Muscle of back (tissue), 11 donors: ENCODE measurements around the gene SLAMF1. TPM values are rescaled to one million over a fixed set of nuclear protein-coding genes. Genes with fewer than 3 reads are reported as not detected.

Experiments
- DNase-seq, 3 donors: peaks; one replicate each; pipeline versions ENCODE4 v3.0.0 to v3.0.0-alpha.2; 2013
- polyA plus RNA-seq, 10 donors: library from polyadenylated mRNA; unstranded; fragments of 120-200 nt; gene quantifications; one replicate each; pipeline ENCODE4 v1.2.1, GENCODE V29; 2013; ENCODE audit not compliant: insufficient read length in 10 of 10

Gene SLAMF1
- polyA plus RNA-seq, 10 donors: 0.08 to 2.5 (median 0.12) TPM; not detected in 6

DNA sequence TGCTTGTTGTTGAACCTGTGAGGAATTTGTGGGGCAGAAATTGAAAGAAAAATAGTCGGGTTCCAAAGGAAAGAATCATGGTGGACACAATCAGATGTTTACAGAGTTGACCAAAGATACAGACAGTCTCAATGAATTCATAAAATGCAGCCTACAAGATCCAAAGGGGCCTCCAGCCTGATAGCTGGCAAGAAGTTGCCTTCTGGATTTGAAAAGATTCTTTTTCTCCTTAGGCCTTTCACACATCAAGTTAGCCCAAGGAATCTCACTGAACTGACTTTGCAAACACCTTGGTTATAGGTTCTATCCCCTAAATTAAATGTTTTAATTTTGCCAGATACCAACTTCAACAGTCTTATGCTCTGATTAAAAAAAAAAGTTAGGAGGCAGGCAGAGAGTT lies 21.5 kb downstream of the SLAMF1 start:
- no peak for DNase-seq

DNA sequence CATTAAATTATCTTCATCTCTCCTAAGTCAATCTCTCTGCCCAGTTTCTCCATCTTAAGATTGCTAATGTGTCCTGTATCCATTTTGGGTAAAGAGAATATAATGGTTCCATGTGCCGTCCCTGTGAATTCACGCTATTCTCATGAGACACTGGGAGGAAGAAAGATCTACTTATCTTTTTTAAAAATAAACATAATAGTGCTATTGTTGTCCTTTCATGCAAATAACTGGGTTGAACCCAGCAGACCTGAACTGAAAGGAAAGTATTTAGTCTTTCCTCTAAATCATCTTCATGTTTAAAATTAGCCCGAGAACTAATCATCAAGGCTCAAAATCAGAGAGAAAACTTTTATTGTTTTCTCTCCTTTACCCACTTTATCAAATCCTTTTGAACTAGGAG lies 22.4 kb downstream of the SLAMF1 start:
- no peak for DNase-seq

DNA sequence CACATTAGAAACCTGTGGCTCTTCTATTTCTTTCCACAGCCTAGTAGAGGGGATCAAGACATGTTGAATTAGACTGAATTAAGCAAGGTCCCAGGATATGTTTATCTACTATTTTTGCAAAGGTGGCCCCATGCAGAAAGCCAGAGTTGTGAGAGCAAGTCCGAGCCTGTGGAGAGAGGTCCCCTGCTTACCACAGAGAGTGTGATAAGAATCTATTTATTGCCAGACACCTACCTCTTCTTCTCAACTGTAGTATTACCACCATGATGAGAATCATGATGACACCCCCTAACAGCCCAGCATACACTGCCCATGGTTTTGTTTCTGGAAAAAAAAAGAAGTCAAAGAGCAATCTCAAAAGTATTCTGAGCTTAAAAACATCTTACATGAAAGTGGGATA lies 23.0 kb downstream of the SLAMF1 start:
- DNase-seq: no peak

DNA sequence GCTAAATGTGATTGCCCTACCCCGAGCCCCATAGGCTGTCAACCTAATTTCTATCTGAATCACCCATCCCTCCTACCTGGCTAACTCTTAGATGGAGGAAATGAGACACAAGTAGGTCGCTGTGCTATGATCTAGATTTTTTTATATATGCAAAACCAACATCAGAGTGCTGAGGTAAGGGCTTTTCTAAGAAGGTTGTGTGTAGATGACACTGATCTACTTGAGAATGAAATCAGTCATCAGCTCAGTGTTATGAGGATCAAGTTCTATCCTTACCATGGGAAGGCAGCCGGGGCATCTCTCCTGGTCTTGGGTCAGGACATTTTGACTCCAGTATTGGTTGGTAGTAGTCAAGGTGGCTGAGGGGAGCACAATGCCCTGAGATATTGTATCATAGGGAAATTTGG lies 23.6 kb downstream of the SLAMF1 start:
- no peak for DNase-seq

DNA sequence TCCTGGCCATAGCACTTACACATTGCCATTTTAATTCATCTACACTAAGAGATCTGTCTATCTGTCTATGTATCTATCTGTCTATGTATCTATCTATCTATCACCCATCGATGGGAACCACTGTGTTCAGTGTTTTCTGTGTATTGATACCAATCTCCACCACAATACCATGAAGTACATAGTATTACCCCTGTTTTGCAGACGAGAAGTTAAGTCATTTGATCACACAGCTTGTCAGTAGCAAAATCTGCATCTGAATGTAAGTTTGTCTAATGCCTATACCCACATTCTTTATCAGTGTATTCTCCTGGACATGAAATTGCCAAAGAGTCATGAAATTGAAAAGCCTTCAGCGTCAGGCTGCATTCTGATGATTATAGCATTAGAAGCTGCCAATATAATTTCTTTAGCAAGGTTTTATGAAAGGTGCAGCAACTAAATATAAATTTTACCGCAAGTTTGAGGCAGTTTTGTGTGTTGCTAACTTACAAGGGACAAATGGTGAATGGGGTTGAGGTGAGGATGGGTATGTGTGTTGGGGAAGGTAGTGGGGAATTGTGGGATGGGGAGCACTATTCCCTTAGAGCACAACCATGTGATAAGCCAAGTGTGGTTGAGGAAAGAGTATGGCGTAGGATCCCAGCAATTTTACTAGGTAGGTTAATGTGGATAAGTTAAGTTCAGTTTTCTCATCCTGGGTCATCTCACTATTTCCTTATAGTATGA lies 24.2 kb downstream of the SLAMF1 start:
- DNase-seq: no peak

DNA sequence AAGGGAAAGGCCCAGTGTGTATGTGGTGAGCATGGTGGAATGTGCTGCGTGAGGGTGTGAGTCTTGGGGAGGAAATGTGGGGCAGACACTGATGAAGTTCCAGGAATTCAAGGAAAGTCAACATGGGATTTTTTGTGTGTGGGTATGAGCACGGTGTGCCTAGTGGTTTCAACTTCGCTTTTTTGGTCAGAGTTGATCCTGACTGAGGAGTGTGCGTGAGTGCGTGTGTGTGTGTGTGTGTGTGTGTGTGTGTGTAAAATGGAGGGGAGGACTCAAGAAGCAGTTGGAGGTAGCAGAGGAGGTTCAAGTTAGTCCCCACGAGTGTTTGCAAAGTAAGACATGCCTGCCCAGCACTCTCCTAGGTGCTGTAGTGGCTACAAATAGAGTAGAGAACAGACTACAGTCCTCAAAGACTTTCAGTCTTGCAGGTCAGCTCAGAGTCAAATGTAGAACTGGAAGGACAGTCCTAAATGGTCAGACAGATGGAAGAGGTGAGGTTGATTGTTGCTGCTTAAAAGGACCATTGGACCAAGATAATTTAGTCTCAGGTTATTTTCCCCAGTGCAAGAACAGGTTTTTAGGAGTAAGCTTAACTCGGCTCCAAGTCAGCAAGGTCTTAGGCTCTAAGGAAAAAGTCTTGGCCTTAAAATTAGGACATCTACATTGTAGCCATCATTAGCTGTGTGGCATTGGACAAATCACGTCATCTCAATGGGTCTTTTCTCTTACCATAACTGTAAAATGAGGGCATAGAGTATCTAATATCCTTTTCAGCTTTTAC lies 25.0 kb downstream of the SLAMF1 start:
- no peak for DNase-seq

- DNase-seq: no peak
Measured at GRCh38 chr1:160620942-160621632, 25.8 kb downstream of the SLAMF1 start.

DNA sequence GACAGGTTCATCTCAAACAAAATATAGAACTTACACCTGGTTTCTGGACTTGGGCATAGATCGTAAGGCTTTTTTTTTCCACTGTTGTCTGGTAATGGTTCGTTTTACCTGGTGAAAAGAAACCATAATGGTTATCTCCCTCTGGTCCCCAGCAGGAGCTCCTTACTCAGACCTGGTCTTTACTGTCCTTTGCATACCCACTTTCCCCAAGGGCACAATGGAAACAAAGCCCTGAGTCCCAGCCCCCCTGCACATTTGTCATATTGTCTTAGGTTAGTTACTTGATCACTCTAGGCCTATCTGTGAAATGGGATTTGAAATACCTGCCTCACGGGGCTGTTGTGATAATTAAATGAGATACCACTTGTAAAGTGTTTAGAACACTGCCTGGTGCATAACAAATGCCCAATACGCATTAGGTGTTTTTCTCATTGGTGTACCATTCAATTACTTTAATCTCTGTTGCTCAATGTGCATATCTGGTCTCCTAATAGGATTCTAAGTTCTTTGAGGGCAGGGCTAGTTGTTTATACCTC lies 27.0 kb downstream of the SLAMF1 start:
- no peak for DNase-seq

GRCh38 chr1:160618763-160619274 lies 28.0 kb downstream of the SLAMF1 start:
- DNase-seq: no peak

GRCh38 chr1:160618327-160618726 lies 28.5 kb downstream of the SLAMF1 start:
- DNase-seq: no peak

GRCh38 chr1:160615660-160616059 lies 31.2 kb downstream of the SLAMF1 start:
- DNase-seq: no peak

- DNase-seq: no peak
Measured at GRCh38 chr1:160614410-160614809, 32.4 kb downstream of the SLAMF1 start.

DNA sequence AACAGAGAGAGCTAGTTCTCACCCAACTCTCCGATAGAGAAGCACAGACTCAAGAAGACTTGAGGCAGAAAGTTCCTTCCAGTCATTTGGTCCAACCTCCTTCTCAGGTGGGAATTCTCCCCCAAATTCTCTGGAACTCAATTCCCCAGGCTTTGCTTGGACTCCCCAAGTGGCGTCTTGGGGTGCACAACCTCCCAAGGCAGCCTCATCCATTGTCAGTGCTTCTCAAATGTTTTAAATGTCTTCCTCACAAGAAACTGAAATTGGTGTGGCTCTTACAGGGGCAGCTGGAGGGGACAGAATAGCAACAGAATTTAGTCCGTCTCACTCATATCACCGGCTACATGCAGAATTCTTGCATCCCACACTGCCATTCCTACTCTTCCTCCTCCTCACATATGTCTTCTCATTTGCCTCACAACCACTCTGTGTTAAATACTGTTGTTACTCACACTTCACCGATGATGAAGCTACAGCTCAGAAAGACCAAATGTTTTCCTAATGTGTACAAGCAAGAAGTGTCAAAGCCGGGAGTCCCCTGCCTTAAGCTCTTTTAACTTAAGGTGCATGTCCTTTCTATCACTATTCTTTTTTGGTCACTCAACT lies 34.1 kb downstream of the SLAMF1 start:
- DNase-seq: no peak

DNA sequence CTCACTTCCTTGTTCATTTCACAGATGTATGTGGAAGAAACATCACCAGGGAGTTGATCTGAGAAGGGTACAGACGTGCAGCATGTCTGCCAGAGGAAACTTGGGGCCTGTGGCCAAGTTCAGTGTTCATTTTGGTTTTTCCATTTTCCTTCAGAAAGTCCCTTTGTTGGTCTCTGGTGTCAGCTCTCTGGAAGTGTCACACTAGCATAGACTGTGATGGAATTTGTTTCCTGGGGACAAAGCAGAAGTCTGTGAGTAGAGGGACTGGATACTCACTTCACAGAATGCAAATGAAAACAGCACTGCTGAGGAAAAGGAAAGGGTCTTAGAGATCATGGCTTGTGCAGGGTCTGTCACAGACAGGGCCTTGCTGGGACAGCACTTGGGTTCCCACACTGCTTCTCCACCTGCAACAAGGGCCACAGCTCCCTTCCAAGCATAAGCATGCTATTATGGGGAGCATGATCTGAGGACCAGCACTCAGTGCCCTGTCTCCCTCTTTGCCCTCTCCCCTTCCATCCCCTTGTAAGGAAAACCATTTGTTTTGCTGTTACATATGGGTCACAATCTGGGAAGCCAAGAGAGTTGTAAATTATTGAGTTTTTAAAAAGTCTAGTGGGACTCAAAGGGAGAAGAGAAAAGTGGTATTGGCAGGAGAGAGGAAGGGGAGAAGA lies 36.1 kb downstream of the SLAMF1 start:
- peak in 1 of 3 donors; percentile 31 for DNase-seq

GRCh38 chr1:160608941-160609340 lies 37.9 kb downstream of the SLAMF1 start:
- DNase-seq: no peak

GRCh38 chr1:160608514-160608913 lies 38.3 kb downstream of the SLAMF1 start:
- no peak for DNase-seq

GRCh38 chr1:160608057-160608456 lies 38.8 kb downstream of the SLAMF1 start:
- DNase-seq: no peak

DNA sequence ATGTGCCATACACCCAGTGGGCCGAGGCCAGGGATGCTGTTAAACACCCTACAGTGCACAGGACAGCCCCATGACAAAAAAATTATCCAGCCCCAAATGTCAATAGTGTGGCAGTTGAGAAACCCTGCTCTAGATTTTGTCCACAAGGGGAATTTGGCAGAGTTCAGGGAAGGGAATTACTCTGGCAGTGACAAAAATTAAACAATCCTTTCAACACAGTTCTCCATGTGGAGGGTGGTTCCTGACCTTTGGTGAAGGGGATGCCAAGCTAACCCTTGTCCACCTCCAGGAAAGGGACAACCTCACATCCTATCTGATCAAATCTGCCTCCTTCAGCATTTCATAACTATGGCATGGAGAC lies 39.2 kb downstream of the SLAMF1 start:
- no peak for DNase-seq

- peak; percentile 22 to 44 (median 33) for DNase-seq
Measured at GRCh38 chr1:160607011-160607671, 39.7 kb downstream of the SLAMF1 start.

GRCh38 chr1:160606611-160607010 lies 40.2 kb downstream of the SLAMF1 start:
- DNase-seq: no peak
